Measurements from ENCODE around the gene MIOX. TPM values are rescaled to one million over a fixed set of nuclear protein-coding genes. Genes with fewer than 3 reads are reported as not detected.

MIOX gene
- total RNA-seq = not detected
- long read RNA-seq = 0 reads

DNA sequence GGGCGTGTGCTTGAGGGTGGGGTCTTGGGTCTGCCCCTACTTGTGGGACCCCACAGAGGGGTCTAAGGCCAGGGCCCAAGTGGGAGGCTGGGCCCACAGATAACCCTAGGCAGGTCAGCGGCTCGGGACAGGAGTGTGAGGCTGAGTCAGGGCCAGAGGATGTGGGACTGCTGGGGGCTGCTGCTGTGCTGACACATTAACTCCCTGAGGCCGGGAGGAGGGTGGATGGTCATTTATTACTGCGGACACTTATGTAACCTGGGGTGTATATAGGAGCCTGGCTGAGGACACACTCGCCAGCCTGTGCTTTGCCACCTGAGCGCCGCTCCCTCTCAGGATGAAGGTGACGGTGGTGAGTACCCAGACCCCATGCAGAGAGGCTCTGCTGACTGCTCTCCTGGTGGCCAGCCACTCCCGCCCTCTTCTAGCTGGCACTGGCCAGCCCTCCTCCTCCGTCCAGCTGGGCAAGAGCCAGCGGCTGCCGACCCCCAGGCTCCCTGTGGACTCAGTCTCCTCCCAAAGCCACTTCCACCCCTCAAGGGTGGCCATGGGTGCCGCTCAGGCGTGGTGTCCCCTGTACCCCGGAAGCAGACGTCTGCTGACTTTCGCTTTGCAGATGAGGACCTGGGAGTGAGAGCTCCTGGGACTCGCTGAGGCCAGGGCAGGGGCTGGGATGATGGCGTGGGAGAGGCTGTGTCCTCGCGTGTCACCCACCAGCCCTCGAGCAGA is at the start of gene MIOX:
MIOX (plus strand) TSS at position 299 of the 729 bp plus-strand sequence; CDS start at position 338, 39 bp downstream.
- DNase-seq (ENCODE audit: low spot score) = no peak
- intact Hi-C loops (cut with DNase I) = no loop called here

DNA sequence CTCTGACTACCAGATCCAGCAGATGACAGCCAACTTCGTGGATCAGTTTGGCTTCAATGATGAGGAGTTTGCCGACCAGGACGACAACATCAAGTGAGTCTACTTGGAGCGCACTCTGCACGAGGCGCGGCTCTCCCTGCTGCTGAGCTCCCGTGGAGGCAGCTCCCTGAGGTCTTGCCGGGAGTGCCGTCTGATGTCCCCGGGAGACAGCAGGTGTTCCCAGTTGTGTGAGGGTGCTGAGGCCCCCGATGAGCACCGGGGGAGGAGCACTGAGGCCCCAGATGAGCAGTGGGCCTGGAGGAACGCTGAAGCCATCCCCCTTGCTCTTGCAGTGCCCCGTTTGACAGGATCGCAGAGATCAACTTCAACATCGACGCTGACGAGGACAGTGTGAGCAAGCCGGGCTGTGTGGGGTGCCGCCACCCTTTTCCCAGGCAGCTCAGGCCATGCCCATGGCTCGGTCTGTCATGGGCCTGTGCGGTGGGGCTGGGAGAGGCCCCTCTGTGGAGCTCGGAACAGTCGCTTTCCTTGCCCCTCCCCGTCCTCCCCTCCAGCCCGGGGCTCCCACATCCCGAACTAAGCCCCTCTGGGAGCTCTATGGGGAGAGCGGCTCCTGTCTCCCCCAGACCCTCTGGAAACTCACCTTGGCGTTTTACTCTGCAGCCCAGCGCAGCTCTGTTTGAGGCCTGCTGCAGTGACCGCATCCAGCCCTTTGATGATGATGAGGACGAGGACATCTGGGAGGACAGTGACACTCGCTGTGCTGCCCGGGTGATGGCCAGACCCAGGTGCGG is 49.0 kb upstream of the MIOX start:
- DNase-seq (ENCODE audit: low spot score) = no peak
- intact Hi-C loops (cut with DNase I) = no loop called here

- DNase-seq (ENCODE audit: low spot score) = no peak
- intact Hi-C loops (cut with DNase I) = no loop called here
These were observed 48.1 kb upstream of the MIOX start for GRCh38 chr22:50438305-50439275.

DNA sequence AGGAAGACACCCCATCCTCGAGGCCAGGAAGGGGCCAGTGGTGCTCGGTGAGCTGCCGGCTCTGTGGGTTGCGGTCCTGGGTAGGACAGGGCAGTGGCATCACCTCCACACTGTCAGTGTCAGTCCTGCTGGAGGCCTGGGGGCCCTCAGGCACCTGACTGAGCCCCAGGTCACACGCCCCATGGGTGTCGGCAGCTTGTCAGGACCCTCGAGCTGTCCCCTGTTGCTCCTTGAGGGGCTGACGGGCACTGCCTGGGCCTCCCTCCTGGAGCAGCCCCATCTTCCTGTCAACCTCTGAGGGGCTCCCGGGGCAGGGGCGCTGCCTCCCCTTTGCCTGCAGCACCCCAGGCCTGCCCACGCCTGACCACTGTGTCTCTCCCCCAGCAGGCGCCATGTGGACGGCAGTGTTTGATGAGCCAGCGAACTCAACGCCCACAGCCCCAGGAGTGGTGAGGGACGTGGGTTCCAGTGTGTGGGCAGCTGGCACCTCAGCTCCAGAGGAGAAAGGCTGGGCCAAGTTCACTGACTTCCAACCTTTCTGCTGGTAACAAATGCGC is 47.3 kb upstream of the MIOX start:
- intact Hi-C loops (cut with DNase I) = no loop called here
- DNase-seq (ENCODE audit: low spot score) = no peak

DNA sequence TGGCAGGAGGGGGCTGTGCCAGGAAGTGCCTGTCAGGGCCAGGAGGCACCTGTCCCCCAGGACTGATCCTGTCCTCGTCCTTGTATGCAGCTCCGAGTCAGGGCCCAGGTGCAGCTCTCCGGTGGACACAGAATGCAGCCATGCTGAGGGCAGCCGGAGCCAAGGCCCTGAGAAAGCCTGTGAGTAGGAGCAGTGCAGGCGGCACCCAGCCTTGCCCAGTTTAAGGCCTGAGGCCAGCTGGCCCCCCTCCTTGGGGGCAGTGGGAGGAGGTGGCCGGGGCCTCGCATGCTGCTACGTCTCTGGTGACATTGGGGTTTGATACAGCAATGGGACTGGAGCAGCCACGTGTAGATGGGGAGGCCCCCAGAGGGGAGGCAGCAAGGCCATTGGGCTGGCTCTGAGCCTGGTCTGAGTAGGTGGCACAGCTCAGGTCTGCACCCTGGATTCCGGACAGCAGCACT is 46.8 kb upstream of the MIOX start:
- intact Hi-C loops (cut with DNase I) = no loop called here
- no peak for DNase-seq (ENCODE audit: low spot score)

GRCh38 chr22:50440544-50441249 is 46.0 kb upstream of the MIOX start:
- DNase-seq (ENCODE audit: low spot score) = no peak
- intact Hi-C loops (cut with DNase I) = no loop called here

GRCh38 chr22:50441428-50441993 is 45.1 kb upstream of the MIOX start:
- intact Hi-C loops (cut with DNase I) = no loop called here
- no peak for DNase-seq (ENCODE audit: low spot score)

DNA sequence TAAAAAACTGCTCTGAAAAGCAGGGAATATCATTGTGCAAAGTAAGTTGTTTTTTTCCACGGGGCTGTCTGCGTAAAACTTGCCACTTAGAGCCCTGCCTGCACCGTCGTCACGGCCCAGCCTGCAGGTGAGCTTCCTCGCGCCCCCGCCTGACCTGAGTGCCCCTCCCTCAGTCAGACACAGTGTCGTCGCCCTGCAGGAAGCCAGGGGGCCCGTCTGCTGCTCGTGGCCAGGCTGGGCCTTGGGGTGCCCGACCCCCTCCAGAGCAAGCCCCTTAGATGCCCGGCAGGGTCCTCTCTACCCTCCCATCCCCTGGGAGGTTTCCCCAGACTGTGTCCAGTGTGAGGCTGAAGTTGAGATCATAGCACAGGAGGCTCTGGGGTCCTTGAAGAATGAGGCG is 43.5 kb upstream of the MIOX start:
- no peak for DNase-seq (ENCODE audit: low spot score)
- intact Hi-C loops (cut with DNase I) = no loop called here

GRCh38 chr22:50443801-50444625 is 42.6 kb upstream of the MIOX start:
- intact Hi-C loops (cut with DNase I) = no loop called here
- DNase-seq (ENCODE audit: low spot score) = no peak

GRCh38 chr22:50444663-50445062 is 42.0 kb upstream of the MIOX start:
- no peak for DNase-seq (ENCODE audit: low spot score)
- intact Hi-C loops (cut with DNase I) = no loop called here

DNA sequence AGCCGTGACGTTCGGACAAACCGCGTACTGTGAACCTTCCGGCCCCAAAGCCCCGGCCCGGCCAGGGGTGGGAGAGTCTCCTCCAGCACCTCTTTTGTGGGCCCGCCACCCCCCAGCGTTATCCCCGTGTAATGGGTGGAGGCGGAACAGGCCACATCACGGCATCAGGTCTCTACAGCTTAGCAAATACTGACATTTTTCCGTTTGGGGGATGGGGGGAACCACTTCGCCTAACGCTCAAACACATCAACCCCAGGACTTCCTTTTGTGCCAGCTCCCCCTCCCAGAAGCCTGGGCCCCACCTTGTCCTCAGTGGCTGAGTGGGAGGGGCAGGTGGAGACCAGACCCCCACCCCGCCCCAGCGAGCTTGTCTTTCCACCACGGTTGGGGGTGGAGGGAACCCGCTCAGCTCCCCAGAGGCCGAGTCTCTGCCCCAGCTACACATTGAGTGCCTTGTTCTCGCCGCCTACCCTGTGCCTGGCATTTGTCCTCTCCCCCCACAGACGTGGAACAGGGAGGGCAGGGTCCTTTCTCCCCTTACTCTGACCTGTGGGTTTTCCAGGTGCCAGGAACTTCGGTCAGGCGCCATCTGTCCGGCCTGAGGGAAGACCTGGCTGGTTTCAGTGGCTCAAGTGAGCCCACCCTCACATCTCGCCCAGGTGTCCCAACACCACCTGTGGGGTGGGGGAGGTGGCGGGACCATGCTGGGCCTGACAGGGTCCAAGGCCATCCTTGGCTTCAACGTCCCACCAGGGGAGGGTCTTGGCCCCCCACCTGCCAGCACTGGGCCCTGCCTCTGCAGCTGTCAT is 41.4 kb upstream of the MIOX start:
- no peak for DNase-seq (ENCODE audit: low spot score)
- intact Hi-C loops (cut with DNase I) = no loop called here

DNA sequence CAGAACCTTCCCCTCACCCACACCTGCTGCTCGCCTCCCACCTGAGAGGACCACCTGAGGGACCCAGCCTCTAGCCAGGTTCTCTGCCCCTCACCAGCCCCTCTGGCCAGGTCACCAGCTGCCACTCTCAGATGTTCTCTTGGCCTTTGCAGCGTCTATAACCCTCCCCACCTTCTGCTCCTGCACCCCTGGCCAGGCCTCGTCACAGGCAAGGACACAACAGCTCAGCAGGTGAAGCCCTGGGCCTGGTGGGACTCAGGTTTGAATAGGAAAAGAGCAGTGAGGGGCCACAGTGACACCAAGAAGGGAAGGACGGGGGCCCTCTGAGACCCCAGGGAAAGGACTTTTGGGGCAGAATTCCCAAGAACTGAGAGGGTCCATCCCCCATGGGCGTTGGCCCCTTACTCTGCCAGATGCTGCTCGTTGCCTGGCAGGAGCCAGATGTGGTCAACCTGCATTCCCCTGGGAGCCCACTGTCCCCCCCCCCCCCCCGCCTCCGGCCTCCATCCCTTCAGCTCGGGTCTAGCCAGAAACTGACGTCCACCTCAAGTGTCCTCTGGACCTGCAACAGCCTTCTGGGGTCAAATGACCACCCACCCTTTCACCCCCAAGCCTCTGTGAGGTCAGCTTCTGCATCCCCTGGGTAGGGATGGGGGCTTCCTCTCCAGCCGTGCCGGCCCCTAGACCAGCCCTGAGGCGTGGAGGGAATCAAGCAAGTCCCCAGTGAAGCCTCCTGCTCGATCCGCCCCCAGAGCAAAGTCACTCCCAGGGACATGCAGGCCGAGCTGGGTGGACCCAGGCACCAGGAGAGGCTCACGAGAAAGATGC is 40.6 kb upstream of the MIOX start:
- no peak for DNase-seq (ENCODE audit: low spot score)
- intact Hi-C loops (cut with DNase I) = no loop called here

DNA sequence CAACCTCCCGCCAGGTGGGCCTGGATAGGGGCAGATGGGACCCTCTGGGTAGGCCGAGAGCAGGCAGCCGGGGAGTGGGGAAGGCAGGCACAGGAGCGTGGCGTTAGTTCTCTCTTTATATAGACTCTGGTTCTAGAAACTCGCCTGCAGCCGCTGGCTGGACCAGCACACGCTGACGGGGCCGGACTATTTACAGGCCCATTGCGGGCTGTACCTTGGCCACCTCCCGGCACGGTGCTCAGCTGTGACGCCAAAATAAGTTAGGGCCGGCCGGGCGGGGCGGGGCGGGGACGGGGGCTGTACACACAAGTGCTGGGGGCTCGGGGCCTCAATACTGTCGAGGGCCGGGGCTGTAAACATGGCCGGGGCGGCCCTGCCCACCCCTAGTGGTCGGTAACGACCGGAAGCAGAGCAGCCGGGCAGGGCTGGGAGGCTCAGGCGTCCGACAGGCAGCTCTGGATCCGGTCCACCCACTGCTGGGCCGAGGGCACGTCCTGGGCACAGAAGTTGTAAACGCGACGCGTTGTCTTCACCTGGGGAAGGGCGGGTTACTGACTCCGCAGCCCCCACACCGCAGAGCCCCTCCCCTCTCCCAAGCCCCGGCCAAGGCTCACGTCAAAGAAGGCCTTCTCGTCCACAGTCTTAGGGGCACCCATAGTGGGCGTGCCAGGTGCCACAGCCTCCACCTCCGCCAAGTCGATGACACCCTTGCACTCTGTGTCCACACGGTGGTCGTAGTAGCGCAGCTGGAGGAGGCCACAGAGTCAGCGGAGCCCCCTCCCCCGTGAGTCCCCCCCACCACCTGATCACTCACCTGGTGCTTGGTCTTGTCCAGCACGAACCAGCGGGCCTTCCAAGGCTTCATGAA is 39.7 kb upstream of the MIOX start:
- no peak for DNase-seq (ENCODE audit: low spot score)
- intact Hi-C loops (cut with DNase I) = no loop called here

DNA sequence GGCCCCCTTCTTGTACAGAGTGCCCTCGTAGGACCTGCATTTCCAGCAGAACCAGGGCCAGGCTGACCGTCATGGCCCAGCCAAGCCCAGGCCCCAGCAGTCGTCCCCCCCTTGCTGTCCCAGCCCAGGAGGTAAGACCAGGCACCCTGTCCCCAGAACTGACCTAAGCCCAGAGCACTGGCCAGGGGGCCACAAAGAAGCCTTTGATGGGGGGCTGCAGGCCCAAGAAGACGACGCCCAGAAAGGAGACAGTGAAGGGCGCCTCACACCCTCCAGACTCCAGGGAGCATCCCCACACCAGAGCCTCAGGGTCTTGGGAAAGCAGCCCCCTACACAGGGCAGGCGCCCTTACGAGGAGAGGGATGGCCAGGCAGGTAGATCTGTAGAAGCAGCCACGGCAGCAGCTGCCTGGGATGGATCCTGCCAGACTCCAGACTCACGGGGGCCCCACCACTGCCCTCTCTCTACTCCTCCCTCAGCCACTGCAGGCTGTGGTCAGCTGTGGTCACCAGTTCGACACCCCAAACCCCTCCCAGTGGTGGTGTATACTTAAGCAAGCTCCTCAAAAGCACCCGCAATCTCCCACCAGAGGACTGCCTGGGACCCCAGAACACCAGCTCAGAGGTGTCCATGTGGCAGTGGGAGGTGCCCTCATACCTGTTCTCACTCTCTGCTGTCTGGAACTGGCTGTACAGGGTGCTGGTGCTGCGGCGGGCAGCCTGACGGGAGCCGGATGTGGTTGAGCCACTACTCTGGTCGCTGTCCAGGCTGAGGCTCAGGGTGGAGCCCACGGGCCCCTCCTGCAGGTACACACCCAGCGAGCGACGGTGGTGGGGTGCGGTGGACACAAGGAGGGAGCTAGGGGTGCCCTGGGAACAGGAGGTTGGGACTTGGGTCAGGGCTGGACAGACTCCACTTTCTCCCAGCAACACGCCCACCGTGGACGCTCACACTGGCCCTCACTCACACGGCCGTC is 38.8 kb upstream of the MIOX start:
- DNase-seq (ENCODE audit: low spot score) = no peak
- intact Hi-C loops (cut with DNase I) = no loop called here

Data from cardiac septum (tissue), 1 donor.